HG03045 (cell line): ENCODE results near the gene VPS72.
"Not testable (repeated sequence)": the region's sequence is repeated elsewhere in the genome, so short reads cannot be mapped to it uniquely, and the experiment has no call there.

Experiments
- ATAC-seq: cut with Tn5 transposase; IDR thresholded peaks from one replicate; pipeline ENCODE4 v1.9.1; 2021; ENCODE audit warnings: mild to moderate bottlenecking, moderate library complexity; ENCODE audit not compliant: unreplicated experiment

VPS72 gene, protein sequence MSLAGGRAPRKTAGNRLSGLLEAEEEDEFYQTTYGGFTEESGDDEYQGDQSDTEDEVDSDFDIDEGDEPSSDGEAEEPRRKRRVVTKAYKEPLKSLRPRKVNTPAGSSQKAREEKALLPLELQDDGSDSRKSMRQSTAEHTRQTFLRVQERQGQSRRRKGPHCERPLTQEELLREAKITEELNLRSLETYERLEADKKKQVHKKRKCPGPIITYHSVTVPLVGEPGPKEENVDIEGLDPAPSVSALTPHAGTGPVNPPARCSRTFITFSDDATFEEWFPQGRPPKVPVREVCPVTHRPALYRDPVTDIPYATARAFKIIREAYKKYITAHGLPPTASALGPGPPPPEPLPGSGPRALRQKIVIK

DNA sequence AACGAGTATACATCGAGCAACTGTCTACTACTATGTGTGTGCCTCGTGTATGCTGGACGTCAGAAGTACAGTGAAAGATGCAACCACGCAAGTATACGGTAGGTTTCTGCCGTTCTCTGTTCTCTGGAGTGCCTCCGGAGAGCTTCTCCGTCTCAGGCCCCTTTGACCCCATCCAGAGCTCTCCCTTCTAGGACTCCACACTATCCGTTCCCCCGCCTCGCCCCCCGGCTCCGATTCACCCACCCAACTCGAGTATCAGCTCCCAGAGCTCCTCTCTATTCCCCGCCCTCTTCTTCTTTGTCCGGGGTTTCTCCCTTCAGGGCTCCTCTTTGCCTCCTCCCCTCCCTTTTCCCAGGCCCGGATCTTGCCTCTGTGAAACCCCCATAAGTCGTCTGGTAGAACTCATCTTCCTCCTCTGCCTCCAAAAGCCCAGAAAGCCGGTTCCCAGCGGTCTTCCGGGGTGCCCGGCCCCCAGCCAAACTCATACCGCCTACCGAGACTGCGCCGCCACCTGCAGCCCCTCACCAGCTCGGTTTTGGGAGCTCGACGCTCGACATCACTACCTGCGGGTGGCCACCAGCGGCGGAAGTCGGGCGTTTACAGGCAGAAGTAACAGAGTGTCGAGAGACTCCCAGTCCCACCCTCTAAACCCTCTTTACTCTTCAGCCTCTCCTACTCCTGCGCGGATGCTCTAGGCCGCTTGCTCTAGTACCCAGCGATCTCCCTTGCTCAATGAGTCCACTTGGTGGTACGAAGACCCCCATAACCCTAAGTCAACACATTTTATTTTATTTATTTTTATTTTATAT lies at the start of gene VPS72:
Gene VPS72 (minus strand): TSS at position 561 of the 809 bp plus-strand sequence. CDS start 76 bp downstream, at position 485.
- ATAC-seq = peak; percentile 79

DNA sequence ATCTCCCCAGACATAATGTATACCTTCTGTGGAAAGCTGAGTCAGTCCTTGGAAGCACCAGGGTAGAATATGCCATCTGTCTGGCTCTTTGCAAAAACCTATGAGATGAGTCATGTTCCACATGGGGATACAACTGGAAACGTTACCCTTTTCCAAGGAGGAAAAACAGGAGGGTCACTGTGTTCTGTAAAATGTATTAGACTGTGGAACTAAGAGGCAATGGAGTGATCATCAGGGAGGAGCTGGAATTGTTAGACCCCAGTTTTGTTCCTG lies 48.4 kb upstream of the VPS72 start:
- no peak for ATAC-seq

DNA sequence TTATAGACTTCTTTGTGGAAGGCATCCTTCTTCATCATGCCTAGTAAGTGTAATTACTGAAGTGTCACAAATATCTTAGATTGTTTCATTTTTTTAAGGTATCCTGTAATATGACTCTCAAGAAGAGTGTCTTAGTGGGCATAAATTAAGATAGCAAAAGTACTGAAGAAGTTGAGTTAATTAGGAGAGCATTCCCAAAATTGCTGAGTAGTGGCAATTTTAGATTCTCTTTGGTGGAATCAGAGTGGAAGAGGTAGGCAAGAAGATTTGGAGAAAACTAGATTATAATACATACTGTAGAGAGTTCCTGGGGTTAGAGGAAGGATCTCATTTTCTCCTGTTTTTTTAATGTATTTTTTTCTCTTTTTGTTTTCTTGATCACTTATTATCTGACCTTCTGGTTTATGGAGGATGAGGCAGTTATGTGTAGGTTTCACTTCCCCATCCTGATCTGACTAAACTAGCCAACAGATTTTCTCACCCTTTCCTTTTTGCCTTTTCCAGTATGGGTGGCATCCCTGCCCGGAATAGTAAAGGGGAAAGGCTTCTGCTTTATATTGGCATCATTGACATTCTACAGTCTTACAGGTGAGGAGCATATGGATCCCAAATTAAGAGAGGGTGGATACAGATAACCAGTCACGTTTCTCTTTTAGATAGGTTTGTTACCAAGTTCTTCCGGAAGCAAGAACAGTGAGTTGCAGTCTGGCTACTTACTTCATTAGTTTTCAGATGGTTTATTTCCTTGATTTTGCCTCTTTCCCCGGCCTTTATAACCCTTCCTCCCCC lies 47.9 kb upstream of the VPS72 start:
- ATAC-seq = no peak

DNA sequence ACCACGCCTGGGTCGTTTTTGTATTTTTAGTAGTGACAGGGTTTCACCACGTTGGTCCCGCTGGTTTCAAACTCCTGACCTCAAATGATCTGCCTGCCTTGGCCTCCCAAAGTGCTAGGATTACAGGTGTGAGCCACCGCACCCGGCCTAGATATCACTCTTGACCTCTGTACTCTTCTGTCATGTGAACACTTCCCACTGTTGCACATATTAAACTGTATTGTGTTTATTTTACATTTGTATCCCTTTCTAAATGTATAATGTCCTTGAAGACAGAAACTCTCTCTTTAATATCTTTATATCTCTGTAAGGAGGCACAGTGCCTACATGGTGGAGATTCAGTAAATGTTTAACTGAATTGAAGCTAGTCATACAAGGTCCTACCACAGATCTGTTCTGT lies 45.2 kb upstream of the VPS72 start:
- ATAC-seq = no peak

DNA sequence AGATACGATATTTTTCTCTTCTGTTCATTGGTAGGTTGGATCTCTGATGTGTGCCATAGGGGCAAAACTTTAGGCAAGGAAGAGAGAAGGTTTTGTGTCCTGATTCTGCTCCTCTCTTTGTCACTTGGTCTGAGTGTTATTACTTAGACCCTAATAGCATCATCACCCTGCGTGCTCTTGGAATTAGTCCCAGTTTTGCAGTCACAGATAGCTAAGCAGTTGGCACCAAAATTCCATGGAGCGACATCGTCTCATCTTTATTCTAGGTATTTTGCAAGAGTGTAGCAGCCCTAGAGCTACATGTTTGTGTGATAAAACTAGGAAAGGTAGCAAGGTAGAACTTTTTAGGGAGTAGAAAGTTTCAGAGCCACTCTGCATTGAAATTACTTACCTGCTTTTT lies 32.1 kb upstream of the VPS72 start:
- no peak for ATAC-seq

DNA sequence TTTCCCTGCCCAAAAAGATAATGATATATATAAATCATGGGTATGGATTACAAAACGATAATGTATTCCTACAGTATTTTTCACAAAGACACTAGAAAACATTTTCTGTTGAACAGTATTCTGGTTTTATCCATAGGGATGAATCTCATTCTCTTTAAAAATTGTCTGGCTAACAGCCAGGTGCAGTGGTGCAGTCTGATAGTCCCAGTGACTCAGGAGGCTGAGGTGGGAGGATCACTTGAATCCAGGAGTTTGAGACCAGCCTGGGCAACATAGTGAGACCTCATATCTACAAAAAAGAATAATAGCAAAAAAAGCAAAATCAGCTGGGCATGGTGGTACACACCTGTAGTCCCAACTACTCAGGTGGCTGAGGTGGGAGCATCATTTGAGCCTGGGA lies 31.6 kb upstream of the VPS72 start:
- ATAC-seq = no peak

DNA sequence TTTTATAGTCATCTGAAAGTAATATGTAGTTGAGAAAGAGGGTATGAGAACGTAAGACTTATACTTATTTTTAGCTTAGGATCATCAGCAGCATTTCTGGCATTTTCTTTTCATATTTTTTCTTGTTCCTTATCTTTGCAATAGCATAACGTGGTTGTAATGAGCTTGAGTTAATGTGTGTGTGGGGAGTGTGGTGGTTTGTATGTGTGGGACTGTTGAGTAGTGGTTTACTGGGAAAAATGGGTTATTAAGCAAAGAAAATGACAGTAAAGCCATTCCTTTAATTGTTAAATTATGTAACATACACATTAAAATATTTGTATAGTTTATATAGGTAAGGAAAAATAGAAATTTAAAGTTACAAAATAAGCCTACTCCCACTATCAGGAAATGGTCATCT lies 23.6 kb upstream of the VPS72 start:
- ATAC-seq = no peak

DNA sequence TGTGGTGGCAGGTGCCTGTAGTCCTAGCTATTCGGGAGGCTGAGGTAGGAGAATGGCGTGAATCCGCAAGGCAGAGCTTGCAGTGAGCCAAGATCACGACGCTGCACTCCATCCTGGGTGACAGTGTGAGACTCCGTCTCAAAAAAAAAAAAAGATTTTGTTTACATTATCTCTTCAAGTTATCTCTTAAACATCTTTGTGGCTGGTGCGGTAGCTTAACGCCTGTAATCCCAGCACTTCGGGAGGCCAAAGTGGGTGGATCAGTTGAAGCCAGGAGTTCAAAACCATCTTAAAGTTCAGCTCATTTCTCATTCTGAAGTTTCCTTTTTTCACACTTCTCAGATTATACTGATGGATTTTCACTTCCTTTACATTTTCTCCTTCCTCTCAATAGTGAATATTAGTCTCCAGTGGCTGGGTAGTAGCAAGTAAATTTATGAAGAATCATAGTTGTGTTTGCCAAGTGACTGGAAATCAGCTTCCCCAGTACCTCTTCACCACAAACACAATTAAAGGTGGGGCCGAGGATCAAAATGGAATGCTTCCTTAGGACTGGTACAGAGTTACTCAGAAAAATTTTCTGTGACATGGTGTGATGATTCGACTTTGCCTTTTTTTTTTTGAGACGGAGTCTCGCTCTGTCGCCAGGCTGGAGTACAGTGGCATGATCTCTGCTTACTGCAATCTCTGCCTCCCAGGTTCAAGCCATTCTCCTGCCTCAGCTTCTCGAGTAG lies 22.1 kb upstream of the VPS72 start:
- ATAC-seq = no peak

DNA sequence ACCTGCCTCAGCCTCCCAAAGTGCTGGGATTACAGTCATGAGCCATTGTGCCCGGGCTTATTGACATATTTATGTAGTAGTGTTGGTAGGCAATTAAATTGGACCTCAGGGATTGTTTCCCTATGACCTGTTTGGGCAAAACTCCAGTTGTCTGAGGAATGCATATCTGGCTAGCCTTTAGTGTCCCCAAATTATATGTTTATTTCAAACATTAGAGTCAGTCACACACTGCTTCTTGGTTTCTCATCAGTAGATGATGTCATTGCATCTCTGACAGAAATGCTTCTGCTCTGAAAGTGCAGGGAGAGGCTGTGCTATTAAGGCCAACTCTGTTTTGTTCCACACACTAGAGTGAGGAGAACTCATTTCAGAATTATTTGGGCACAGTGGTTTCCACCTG lies 20.8 kb upstream of the VPS72 start:
- ATAC-seq = no peak

DNA sequence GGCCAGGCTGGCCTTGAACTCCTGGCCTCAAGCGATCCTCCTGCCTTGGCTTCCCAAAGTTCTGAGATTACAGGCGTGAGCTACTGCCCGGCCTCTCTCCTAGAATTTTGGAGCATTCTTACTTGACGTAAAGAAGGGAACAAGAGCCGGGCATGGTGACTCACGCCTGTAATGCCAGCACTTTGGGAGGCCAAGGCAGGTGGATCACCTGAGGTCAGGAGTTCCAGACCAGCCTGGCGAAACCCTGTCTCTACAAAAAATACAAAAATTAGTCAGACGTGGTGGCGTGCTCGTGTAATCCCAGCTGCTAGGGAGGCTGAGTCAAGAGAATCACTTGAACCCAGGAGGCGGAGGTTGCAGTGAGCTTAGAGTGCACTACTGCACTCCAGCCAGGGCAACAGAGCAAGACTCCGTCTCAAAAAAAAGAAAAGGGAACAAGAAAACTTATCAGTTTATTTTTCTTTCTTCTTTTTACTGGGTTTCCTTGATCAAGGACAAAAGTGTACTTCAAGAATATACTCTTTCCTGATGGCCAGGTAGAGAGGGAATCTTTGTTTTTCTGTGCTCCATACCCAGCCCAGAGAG lies 15.5 kb upstream of the VPS72 start:
- not testable (repeated sequence) for ATAC-seq

DNA sequence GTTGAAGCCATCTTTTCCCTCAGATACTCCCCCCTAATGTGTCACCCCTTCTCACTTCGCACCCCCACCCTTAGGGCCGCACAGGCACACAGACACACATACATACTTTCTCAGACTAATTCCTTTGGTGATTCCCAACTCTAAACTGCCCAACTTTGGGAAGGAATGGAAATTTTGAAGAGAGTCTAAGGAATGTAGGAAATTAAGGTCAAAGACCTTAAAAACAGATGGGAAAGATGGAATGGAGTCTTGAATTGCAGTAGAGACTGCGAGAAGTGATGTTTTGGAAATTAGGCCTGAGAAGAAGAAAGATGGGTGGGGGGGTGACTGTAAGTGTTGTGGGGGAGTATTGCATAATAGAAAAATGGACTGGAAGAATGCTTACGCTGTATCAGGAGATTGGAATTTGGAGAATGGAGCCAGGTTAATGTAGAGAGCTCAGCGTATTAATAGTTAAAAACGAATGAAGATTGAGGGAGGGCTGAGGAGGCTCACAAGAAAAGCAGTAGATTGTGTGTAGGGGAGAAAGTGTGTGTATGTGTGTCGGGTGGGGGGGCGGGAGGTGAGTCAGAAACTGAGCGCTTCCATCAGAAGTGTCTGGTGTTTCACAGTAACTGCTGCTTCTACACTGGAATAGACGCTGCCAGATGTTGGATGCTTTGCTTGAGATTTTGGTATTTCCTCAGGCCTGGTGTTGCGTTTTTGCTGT lies 10.0 kb upstream of the VPS72 start:
- no peak for ATAC-seq

DNA sequence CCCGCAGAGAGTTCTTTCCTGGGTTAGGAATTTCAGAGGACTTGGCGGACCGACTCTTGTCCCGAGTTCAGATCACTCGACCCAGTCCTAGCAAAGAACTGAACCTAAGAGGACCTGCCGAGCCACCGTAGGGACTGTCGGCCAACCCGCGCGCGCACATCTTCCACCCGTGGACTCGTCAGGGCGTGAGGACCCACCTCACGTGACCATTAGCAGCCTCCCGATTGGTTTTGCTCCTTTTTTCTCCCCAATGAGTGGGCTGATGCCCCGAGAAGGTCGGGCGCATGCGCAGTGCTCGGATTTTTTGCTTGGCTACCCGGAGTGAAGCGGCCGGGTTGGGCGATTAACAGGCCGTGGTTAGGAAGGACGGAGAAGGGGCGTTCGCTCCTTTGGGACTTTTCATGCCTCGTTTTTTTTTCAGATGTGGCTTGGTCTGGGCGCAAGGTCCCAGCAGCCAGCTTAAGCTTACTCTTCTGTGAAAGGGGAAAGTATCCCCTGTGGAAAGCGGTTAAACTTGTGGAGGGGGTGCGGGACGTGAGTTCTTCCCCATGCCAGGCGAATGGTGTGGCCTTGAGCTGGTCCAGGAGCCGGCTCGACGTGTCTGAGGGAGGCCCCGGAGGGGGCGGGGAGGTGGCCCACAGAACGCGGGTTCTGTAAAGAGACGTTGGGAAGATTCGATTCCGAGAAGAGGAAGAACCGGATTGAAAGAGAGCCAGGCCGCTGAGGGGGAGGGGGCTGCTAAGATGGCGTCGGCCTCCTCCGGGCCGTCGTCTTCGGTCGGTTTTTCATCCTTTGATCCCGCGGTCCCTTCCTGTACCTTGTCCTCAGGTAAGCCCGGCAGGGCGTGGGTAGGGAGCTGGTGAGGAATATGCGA lies 8.5 kb upstream of the VPS72 start, which contains the start of gene PIP5K1A:
Gene PIP5K1A (plus strand): TSS at position 299 of the 874 bp plus-strand sequence. CDS start 445 bp downstream, at position 744.
- peak; percentile 80 for ATAC-seq

DNA sequence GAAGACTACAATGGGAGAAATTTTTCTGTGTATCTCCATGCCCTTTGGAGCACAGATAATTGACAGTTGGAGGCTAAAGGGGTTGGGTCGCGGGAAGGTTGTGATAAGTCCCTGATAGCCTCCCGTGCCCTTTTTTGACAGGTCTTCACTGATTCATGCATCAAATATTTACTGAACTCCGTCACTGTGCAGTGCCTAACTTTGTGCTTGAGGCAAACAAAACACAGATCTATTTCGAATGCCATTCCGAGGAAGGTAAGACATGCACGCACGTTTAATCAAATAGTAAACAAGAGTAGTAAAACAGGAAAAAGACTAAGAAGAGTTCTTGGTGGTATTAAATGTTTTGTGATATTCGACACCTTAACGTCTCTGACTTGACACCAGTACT lies 7.9 kb upstream of the VPS72 start:
- ATAC-seq = no peak

DNA sequence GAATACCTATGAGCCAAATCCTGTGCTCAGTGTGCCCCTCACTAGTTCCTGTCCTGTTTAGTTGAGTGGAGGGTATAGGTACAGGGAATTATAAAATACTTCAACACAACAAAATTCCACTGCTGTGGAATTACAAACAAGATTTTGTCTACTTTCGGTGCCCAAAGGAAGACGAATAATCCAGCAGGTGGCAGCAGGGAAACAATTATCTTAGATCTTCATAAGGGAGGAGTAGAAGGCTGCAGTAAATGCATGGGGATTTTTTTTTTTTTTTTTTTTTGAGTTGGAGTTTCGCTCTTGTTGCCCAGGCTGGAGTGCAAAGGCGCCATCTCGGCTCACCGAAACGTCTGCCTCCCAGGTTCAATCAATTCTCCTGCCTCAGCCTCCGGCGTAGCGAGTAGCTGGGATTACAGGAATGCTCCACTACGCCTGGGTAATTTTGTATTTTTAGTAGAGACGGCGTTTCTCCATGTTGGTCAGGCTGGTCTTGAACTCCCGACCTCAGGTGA lies 6.3 kb upstream of the VPS72 start:
- ATAC-seq = no peak

DNA sequence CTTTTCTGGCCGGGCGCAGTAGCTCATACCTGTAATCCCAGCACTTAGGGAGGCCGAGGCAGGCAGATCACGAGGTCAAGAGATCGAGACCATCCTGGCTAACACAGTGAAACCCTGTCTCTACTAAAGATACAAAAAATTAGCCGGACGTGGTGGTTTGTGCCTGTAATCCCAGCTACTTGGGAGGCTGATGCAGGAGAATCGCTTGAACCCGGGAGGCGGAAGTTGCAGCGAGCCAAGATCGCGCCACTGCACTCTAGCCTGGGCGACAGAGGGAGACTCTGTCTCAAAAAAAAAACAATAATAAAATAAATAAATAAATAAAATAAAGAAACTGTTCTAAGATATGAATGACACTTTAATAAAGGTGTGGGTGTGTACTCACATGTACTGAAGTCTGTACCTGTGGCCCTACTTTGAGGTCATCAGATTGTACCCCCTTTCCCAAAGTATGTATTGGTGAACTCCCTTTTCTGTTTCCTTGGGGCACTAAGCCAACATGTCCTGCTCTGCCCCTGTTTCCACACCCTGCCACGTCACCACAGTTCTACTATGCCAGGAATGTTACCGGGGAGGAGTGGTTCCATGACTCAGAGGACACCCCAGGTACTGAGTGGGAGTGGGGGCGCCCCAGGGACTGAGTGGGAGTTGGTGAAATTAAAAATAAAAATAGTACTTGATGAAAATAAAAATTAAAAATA lies 5.0 kb upstream of the VPS72 start:
- not testable (repeated sequence) for ATAC-seq

DNA sequence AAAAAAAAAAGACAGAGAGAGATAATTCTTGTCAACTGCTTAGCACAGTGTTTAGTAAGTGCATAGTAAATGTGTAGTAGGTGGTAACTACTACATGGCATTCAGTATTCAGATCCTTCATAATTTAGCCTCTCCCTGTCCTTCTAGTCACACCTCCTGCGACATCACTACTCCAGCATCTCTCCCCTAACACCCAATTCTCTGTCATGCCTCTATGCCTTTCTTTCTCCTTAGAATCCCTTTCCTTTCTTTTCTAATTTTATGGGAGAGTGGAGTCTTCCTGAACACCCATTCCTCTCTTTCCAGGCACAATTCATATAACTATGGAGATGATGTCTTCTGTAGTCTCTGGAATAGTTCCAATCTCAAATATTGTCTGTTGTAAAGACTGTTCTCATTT lies 3.9 kb upstream of the VPS72 start:
- ATAC-seq = no peak

DNA sequence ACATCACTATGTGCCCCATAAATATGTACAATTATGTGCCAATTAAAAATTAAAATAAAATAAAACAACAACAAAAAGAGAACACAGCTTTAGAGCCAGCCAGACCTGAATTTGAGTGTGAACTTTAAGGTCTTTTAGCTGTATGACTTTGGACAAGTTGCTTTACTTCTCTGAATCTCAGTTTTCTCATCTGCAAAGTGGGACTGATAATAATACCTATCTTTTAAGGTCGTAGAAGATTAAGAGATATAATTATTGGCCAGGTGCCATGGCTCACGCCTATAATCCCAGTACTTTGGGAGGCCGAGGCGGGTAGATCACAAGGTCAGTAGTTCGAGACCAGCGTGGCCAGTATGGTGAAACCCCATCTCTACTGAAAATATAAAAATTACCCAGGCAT lies 3.3 kb upstream of the VPS72 start:
- no peak for ATAC-seq

DNA sequence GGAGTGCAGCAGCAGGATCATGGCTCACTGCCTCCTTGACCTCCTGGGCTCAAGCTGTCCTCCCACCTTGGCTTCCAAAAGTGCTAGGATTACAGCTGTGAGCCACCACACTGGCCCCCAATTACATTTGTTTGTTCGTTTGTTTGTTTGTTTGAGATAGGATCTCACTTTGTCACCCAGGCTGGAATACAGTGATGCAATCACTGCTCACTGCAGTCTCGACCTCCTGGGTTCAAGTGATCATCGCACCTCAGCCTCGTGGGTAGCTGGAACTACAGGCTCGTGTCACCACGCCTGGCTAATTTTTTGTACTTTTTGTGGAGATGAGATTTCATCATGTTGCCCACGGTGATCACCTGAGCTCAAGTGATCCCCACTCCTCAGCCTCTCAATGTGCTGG lies 2.0 kb upstream of the VPS72 start:
- no peak for ATAC-seq
